ENCODE data around the gene CCDC33.

CCDC33 gene

DNA sequence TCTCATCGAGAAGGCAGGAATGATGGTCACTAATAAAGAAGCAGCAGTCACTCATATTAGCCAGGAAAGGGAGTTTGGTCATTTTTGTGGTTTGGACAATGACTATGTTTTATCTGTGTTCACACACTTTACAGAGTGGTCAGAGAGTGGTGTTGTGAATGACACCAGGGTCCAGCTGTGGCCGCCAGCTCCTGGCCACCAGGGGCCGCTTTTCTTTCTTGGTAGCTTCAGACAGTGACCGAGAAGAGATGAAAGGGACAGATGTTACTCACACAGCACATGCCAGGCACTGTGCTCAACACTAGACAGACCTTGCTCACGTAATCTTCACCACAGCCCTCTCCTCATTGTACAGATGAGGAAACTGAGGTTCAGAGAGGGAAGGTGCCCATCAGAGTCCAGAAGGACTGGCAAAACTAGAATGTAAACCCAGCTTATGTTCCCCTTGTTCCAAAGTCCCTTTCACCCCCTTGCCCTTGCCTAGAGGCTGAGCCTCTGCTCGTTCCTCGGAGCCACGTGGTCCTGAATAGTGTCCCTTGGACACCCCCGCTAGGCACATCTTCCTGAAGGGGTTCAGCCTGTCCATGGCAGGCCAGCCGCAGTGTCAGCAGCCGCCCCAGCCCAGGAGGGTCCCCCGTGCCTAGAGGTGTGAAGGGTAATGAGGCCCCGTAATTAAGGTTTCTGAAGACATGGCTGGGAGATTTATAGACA lies 75.8 kb downstream of the CCDC33 start:
- DNase-seq (ENCODE audit: extremely low read depth in 1 of 2, low read depth in 1 of 2) = no peak

GRCh38 chr15:74312445-74313007 lies 76.4 kb downstream of the CCDC33 start:
- no peak for DNase-seq (ENCODE audit: extremely low read depth in 1 of 2, low read depth in 1 of 2)

GRCh38 chr15:74313889-74314288 lies 77.8 kb downstream of the CCDC33 start:
- DNase-seq (ENCODE audit: extremely low read depth in 1 of 2, low read depth in 1 of 2) = no peak

- DNase-seq (ENCODE audit: extremely low read depth in 1 of 2, low read depth in 1 of 2) = no peak
These were observed 78.8 kb downstream of the CCDC33 start for GRCh38 chr15:74314795-74315438.

- DNase-seq (ENCODE audit: extremely low read depth in 1 of 2, low read depth in 1 of 2) = no peak
These were observed 79.5 kb downstream of the CCDC33 start for GRCh38 chr15:74315626-74316025.

GRCh38 chr15:74316141-74316540 lies 80.0 kb downstream of the CCDC33 start:
- no peak for DNase-seq (ENCODE audit: extremely low read depth in 1 of 2, low read depth in 1 of 2)

- no peak for DNase-seq (ENCODE audit: extremely low read depth in 1 of 2, low read depth in 1 of 2)
These were observed 81.8 kb downstream of the CCDC33 start for GRCh38 chr15:74317820-74318375.

GRCh38 chr15:74318376-74319137 lies 82.4 kb downstream of the CCDC33 start:
- no peak for DNase-seq (ENCODE audit: extremely low read depth in 1 of 2, low read depth in 1 of 2)

DNA sequence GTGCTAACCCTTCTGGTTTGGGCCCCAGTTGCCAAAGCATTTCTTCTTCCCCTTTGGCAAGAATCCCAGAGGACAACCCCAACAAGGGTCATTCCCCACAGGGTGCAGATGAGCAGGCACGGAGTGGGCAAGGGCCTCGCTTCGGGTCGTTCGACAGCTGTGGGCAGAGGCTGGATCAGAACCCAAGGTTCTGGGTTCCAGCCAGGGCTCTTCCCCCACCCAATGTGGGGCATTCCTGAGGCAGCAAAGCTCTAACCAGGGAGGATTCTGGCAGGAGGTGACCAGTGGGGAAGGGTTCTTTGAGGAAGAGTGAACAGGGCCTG lies 83.0 kb downstream of the CCDC33 start:
- DNase-seq (ENCODE audit: extremely low read depth in 1 of 2, low read depth in 1 of 2) = no peak

- DNase-seq (ENCODE audit: extremely low read depth in 1 of 2, low read depth in 1 of 2) = no peak
These were observed 83.6 kb downstream of the CCDC33 start for GRCh38 chr15:74319596-74320351.

GRCh38 chr15:74320352-74321247 lies 84.5 kb downstream of the CCDC33 start:
- no peak for DNase-seq (ENCODE audit: extremely low read depth in 1 of 2, low read depth in 1 of 2)

DNA sequence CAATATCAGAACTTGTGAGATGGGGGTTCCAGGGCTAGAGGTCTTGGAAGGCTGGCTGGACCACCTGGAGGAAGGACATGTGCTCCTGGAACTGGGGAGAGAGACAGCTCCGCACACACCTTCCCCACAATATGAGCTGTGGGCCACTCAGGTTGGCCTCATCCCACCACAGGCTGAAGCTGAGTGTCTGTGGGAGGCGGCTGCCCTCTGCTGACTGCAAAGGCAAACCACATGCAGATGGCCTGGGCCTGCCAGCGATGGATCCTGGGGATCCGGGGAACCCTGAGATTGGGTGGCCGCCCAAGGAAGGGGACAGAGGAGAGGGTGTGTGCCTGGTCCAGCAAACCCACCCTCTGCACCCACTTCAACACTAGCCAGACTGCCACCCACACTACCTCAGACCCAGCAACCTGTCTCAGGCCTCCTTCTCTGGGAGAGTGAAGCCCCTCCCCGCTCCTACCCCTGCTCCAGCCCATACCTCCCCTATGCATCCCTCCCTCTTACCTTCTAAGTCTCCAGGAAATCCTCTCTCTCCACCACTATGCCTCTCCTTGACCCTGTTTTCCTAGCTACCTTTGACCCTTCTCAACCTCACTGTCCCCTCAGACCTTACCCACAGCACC lies 86.5 kb downstream of the CCDC33 start:
- peak; percentile 12 to 37 for DNase-seq (ENCODE audit: extremely low read depth in 1 of 2, low read depth in 1 of 2)

- DNase-seq (ENCODE audit: extremely low read depth in 1 of 2, low read depth in 1 of 2) = no peak
These were observed 88.6 kb downstream of the CCDC33 start for GRCh38 chr15:74324714-74325113.

- no peak for DNase-seq (ENCODE audit: extremely low read depth in 1 of 2, low read depth in 1 of 2)
These were observed 90.6 kb downstream of the CCDC33 start for GRCh38 chr15:74326746-74327145.

- DNase-seq (ENCODE audit: extremely low read depth in 1 of 2, low read depth in 1 of 2) = no peak
These were observed 91.6 kb downstream of the CCDC33 start for GRCh38 chr15:74327756-74328155.

- DNase-seq (ENCODE audit: extremely low read depth in 1 of 2, low read depth in 1 of 2) = no peak
These were observed 92.4 kb downstream of the CCDC33 start for GRCh38 chr15:74328331-74329056.

- no peak for DNase-seq (ENCODE audit: extremely low read depth in 1 of 2, low read depth in 1 of 2)
These were observed 94.8 kb downstream of the CCDC33 start for GRCh38 chr15:74330861-74331408.

- no peak for DNase-seq (ENCODE audit: extremely low read depth in 1 of 2, low read depth in 1 of 2)
These were observed 95.9 kb downstream of the CCDC33 start for GRCh38 chr15:74332011-74332410.
